ENCODE results near the gene MAEA.

DNA sequence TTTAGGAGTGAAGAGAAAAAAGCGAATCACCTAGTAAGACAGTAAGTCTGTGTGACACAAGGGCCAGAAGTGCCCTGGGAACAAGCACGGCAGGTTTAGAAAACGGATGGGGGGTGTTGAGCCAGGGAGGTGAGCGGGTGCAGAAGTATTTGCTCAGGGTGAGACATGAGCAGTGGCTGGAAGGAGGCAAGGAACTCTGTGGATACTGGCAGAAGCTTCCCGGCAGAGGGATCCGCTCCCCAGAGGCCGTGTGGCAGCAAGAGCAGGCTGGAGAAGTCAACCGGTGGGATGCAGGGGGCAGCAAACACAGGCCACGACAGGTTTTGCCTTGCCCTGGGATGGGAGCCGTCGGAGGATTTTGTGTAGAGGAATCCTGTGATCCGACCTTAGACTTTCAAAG lies 55.0 kb downstream of the MAEA start:
- TF ChIP-seq POLR2AphosphoS5 (IDR thresholded peaks at IDR 0.05; ENCODE audit: low read depth, low read length) (no peak), PHF8 (conservative IDR thresholded peaks at IDR 0.05; ENCODE audit: low read depth, low read length) (no peak), CTCF (IDR thresholded peaks at IDR 0.05; ENCODE audit: control extremely low read depth in 1 of 3, insufficient read depth in 1 of 3, low read depth in 1 of 3, low read length in 3 of 3) (no peak), POLR2A (IDR thresholded peaks at IDR 0.05; ENCODE audit: control extremely low read depth in 1 of 2, low read depth in 2 of 2, low read length in 2 of 2) (no peak), CREB1 (IDR thresholded peaks at IDR 0.05) (no peak), JUN (IDR thresholded peaks at IDR 0.05; ENCODE audit: low read depth, low read length) (no peak), TAF1 (IDR thresholded peaks at IDR 0.05; ENCODE audit: low read depth, low read length) (no peak), SIN3A (conservative IDR thresholded peaks at IDR 0.05 in 1 of 2, IDR thresholded peaks at IDR 0.05 in 1 of 2; ENCODE audit: low read depth in 1 of 2, low read length in 2 of 2) (no peak), CEBPB (IDR thresholded peaks at IDR 0.05; ENCODE audit: low read depth, low read length) (no peak), TEAD4 (IDR thresholded peaks at IDR 0.05; ENCODE audit: low read depth, low read length) (no peak), ATF3 (IDR thresholded peaks at IDR 0.05; ENCODE audit: insufficient read depth, low read depth, low read length) (no peak), E2F6 (IDR thresholded peaks at IDR 0.05) (no peak)

Measured in H1 (cell line).